DMS153 (cell line): Measurements from ENCODE around the gene HABP2.

Experiments used
- DNase-seq: peaks from one replicate; lab custom pipeline; 2025; lab: John Stamatoyannopoulos, UW

The HABP2 gene

GRCh38 chr10:113557903-113558321 is 5.1 kb downstream of the HABP2 start:
- DNase-seq: no peak

GRCh38 chr10:113560071-113560470 is 7.2 kb downstream of the HABP2 start:
- DNase-seq: no peak

- DNase-seq: no peak
Measured at GRCh38 chr10:113561214-113561613, 8.4 kb downstream of the HABP2 start.

DNA sequence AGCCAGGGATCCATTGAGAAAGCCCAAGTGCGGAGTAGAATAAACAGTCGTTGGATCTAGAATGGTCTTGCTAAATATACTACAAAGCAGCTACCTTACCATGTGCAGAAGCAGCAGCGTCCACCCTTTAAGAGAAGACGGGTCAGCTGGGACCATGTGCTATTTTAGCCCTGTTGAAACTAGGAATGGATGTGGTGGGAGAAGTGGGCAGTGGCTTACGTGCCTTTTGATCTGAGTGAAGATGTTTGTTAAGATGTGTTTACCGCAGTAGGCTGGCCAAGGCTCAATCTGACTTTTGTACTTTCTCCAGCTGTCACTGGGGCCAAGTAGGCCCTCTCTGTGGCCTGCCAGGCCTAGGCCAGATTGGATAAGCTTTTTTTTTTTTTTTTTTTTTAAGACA is 9.2 kb downstream of the HABP2 start:
- DNase-seq: no peak

DNA sequence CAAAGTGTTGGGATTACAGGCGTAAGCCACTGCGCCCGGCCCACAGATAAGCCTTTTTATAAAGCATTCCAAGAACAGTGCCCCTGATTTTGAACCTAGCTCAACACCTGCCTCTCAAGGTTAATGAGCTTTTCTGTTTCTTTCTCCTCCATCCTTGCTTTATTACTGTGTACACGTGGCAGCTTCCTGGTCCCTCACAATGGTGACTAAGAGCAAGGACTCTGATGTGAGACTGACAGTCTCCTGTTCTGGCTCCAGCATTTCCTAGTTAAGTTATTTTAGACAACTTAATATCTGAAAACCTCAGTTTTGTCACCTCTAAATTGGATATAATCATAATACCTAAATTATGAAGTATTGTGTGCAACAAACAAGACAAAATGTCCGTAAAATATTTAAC is 9.9 kb downstream of the HABP2 start:
- DNase-seq: peak; percentile 10

GRCh38 chr10:113563306-113564088 is 10.6 kb downstream of the HABP2 start:
- peak; percentile 52 for DNase-seq

GRCh38 chr10:113565364-113565763 is 12.5 kb downstream of the HABP2 start:
- DNase-seq: peak; percentile 25

GRCh38 chr10:113566888-113567287 is 14.0 kb downstream of the HABP2 start:
- DNase-seq: peak; percentile 80

DNA sequence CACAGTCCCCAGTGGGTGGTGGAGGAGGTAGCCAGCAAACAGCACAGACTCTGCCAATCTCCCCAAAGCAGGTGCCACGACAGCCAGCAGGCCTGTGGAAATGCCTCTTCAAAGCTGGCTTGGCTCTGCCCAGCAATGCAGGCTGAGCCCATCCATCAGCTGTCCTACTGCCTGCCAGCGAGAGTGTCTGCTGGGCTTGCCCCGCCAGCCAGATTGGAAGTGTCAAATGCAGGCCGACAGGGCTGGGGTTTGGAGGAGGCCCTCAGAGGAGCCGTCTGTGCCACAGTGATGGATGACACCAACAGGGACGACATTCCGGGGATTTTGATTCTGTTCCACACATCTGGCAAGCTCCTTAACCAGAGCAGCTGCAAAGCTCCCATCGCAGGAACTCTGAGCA is 16.7 kb downstream of the HABP2 start:
- DNase-seq: no peak

- DNase-seq: no peak
Measured at GRCh38 chr10:113572520-113573290, 19.9 kb downstream of the HABP2 start.

- DNase-seq: no peak
Measured at GRCh38 chr10:113573368-113573767, 20.5 kb downstream of the HABP2 start.

GRCh38 chr10:113576852-113577251 is 24.0 kb downstream of the HABP2 start:
- DNase-seq: no peak

GRCh38 chr10:113578773-113579172 is 25.9 kb downstream of the HABP2 start:
- DNase-seq: no peak

DNA sequence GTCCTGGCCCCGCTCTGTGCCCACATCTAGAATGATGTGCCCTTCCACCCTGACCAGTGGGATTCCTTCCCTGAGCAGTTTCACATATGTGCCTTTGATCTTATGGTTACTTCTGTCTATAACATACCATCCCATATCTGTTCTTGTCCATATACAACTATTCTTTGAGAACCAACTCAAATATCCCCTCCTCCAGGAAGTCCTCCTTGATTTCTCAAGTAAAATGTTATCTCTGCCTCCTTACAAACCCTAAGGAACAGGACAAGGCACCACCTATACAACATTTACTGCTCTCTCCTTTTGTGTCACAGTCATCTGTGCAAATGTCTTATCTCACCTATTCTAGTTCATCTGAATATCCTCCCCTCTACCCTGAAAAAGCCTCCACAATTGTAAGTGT is 28.2 kb downstream of the HABP2 start:
- DNase-seq: no peak

DNA sequence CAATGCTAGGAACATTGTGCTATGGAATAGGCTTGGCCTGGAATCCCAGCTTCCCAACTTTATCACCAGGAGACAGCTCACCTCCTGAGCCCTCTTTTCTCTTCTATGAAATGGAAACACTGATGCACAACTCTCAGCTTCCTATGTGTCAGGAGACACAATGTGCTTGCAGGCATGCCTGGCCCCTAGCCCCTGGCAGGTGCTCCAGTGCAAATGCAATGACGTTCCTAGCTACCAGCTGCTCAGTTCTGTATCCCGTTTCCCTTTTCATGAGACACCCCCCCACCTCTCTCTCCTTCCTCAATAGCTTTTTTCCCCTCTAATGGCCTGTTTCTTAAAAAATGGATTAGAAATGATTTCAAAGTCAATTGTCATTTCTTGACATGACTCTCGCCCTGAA is 30.7 kb downstream of the HABP2 start:
- no peak for DNase-seq

DNA sequence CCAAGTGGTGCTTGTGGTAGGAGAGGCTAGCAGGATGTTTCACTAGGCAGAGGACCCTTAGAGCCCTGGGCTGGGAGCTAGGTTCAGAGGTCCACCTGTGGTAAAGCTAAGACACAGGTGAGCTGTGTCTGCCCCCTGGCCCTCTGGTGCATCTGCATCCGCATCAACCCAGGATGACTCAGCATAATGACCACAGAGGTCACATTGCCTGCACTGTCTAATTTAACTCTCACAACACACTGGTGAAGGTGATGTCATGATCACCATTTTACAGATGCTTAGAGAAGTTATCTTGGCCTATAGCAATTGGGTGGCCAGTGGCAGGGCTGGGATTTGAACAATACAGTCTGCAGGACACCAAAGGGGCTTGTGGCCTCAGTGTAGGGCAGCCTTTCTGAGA is 33.1 kb downstream of the HABP2 start:
- DNase-seq: no peak

DNA sequence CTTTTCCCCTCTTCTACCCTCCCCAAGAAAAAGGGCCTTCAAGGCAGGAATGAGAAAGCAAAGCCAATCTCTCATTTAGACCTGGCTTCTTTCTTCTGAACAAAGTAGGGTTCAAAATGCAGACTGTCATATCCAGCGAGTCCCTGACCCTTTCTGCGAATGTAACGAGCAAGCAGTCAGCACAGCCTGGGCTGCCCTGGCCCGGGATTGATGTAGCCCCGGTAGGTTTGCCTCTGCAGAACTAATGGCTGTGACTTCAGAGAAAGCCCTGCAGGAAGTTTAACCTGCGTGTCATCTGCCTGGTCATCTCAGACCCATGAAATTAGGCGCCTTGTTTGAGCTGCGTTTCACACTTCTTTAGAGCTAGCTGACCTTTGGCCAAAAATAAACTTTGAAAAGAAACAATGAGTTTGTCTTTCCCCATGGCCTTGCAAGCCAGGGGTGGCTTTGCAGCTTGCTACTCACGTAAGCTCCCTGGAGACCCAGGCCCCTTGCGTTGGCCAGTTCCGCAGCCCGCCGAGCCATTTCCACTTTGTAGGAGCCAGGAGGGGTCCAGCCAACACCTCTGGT is 36.4 kb downstream of the HABP2 start:
- DNase-seq: no peak

GRCh38 chr10:113590581-113590980 is 37.7 kb downstream of the HABP2 start:
- no peak for DNase-seq

DNA sequence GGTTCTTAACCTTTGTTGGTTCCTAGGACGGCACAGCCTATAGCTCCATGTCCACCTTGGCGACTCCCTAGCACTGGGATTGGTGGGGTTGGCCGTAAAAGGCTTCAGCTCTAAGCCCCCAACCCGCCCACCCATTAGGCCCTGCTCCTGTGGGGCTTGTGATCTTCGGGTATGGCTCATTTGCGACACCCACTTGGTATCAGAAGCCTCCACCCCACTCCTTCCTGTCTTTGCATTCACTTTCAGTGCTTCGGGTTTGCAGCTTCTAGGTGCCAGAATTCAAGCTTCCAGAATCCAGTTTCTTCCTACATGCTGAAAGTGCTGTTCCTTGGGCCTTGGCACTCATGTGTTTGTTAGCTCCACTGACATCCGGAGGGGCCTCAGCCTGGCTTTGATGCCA is 39.5 kb downstream of the HABP2 start:
- no peak for DNase-seq

DNA sequence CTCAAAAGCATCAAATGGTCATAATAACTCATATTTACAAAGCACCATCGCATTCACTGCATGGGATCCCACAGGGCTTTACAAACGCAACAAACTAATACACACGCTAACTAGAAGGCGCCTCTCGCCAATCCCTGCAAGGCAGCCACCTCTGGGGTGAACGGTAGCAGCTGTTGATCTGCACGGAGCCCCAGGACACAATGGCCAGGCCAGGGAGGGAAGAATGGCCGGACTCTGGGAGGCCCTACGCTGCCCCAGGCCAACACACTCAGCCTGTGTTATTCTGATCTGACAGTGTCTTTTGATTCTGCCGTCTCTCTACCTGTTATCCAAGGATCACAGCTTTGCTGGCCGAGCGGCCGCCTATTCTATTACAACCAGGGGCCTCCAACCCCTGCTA is 41.8 kb downstream of the HABP2 start:
- no peak for DNase-seq

DNA sequence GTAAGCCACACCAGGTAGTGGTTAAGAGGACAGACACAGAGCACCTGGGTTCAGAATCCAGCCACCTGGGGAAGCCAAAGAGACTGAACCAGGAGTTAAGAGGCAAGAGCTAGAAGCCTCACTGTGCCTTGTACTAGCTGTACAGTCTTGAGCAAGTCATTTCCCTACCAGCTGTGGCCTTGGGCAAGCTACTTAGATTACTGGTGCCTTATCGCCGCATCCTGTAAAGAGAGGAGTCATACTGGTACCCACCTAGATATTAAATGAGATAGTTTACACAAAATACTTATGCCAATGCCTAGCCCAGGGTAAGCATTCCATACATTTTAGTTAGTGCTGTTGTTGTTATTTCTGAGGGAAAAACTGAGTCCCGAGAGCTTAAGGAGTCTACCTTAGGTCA is 47.7 kb downstream of the HABP2 start:
- no peak for DNase-seq

DNA sequence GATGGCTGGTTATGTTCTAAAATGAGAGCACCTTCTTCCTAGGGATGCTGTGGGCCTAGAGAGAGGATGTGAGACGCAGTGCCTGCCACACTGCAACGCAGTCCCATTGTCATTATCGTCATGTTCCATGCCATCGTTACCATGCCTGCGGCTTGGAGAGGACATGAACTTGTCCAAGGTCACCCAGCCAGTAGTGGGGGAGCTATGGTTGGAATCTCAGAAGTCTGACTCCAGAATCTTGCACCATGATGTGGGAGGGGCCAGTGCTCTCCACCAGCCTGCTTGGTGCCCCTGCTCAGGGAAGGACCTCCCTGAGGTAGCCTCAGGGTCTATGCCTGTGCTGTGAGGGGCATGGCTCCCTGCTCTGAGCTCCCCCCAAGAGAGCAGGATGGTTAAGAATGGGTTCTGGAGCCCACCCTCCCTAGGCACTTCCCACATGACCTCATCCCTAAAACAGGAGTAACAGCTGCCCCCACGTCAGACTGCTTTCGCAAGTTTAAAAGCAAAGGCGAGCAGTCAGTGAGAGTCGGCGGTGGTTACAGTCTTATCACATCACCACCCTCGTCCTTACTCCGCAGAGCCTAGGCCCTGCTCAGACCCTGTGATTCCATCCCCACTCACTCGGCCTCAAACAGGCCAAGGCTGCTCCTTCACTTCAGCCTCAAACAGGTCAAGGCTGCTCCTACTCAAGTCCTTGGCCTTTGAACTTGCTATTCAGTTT is 50.4 kb downstream of the HABP2 start:
- no peak for DNase-seq

GRCh38 chr10:113604572-113604971 is 51.7 kb downstream of the HABP2 start:
- no peak for DNase-seq
